Activated T-helper 1 cell treated with anti-CD3 and anti-CD28 coated beads, Interleukin-12 subunit alpha, Interleukin-12 subunit beta, Interleukin-2, Interleukin-4 antibody, amounts not matched to agents 30 ng/mL and 10 ng/mL and 1 ng/mL, durations not matched to agents 14 hours and 24 hours and 36 hours (primary cell): Measurements from ENCODE around the gene CD180. TPM values are rescaled to one million over a fixed set of nuclear protein-coding genes. Genes with fewer than 3 reads are reported as not detected.
A peak's percentile ranks its signal among the peaks of the same experiment; 100 is the strongest.
"Not testable (repeated sequence)": the region's sequence is repeated elsewhere in the genome, so short reads cannot be mapped to it uniquely, and the experiment has no call there.

Experiments
- DNase-seq: peaks from one replicate; pipeline ENCODE4 v3.0.0; 2021; ENCODE audit warnings: low spot score
- H3K27ac Mint-ChIP-seq: one replicate; pipeline ENCODE4 v1.8.0; 2021; ENCODE audit warnings: mild to moderate bottlenecking, mixed read lengths
- H3K27me3 Mint-ChIP-seq: one replicate; pipeline ENCODE4 v1.8.0; 2022; ENCODE audit warnings: mild to moderate bottlenecking, moderate library complexity, mixed read lengths; ENCODE audit not compliant: insufficient read depth
- H3K36me3 Mint-ChIP-seq: one replicate; pipeline ENCODE4 v1.8.0; 2021; ENCODE audit warnings: low read depth, mixed read lengths
- H3K4me1 Mint-ChIP-seq: one replicate; pipeline ENCODE4 v1.8.0; 2021; ENCODE audit warnings: low read depth, mixed read lengths
- H3K4me3 Mint-ChIP-seq: one replicate; pipeline ENCODE4 v1.8.0; 2021; ENCODE audit warnings: mild to moderate bottlenecking, moderate library complexity, mixed read lengths
- H3K9me3 Mint-ChIP-seq: one replicate; pipeline ENCODE4 v1.8.0; 2021; ENCODE audit warnings: mixed read lengths
- intact Hi-C: fragments of 100-400 bp; cut with micrococcal nuclease; formaldehyde crosslinking; loops from one replicate; pipeline ENCODE4 v1.15.1; 2024
- total RNA-seq: library from RNA; stranded (reverse); gene quantifications from 2 replicates; pipeline ENCODE4 v1.2.3, GENCODE V29; 2022

The CD180 gene
- total RNA-seq, 1 donor from 2014 or later: 1.4 TPM

GRCh38 chr5:67178966-67179365, 17.6 kb downstream of the CD180 start:
- peaks cover 64% of the 10 kb centered on the region for H3K4me1 Mint-ChIP-seq

GRCh38 chr5:67178085-67178484, 18.5 kb downstream of the CD180 start:
- H3K9me3 Mint-ChIP-seq: peaks cover 46% of the 10 kb centered on the region
- no peak overlapping the region for H3K4me3 Mint-ChIP-seq
- H3K4me1 Mint-ChIP-seq: peaks cover 60% of the 10 kb centered on the region
- H3K36me3 Mint-ChIP-seq: peaks cover 47% of the 10 kb centered on the region
- DNase-seq: no peak
- no peak overlapping the region for H3K27ac Mint-ChIP-seq
- intact Hi-C loops: no loop called here
- no peaks in the 10 kb centered on the region for H3K27me3 Mint-ChIP-seq

More at GRCh38 chr5:67178966-67179365, 17.6 kb downstream of the CD180 start:
- Mint-ChIP-seq H3K36me3 (peaks cover 47% of the 10 kb centered on the region), H3K9me3 (peaks cover 46% of the 10 kb centered on the region), H3K27ac (no peak overlapping the region), H3K4me3 (no peak overlapping the region), H3K27me3 (no peaks in the 10 kb centered on the region)
- intact Hi-C loops: no loop called here
- no peak for DNase-seq

DNA sequence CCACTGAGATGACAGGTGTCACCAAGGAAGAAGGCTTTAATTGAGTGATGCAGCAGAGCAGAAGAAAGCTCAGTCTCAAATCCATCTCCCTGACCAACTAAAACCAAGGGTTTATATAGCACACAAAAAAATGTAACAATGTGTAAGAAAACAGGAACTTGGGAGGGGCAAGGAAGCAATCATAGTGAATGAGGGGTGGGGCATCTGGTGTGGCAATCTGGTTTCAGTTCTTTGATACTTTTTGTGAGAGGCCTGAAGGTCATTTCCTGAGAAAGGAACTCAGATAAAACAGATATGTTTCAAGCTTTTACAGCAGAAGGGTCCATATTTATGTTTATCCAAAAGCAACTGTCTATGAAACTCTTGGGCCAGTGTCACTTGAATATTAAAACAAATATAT, 19.7 kb downstream of the CD180 start:
- Mint-ChIP-seq H3K9me3 (peaks cover 46% of the 10 kb centered on the region), H3K36me3 (peaks cover 47% of the 10 kb centered on the region), H3K4me3 (no peak overlapping the region), H3K27me3 (no peaks in the 10 kb centered on the region), H3K27ac (no peak overlapping the region), H3K4me1 (peaks cover 48% of the 10 kb centered on the region)
- no peak for DNase-seq
- intact Hi-C loops: no loop called here

DNA sequence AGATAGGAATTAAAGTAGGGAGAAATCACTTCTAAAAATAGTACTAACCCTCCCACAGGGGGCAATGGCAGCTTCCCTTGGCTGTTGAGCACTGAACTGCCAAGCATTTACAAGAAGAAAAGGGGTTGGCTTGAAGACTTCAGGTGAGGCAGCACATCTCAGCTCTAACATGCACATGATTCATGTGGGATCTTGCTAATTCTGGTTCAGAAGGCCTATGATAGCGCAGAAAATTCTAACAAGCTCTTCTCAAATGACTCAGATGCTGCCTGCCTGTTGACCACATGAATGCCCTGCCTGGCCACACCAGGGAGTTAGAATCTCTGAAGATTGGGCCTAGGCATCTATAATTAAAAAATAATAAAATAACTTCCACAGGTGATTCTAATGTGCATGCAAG, 22.6 kb downstream of the CD180 start:
- intact Hi-C loops: no loop called here
- no peaks in the 10 kb centered on the region for H3K27me3 Mint-ChIP-seq
- peaks cover 38% of the 10 kb centered on the region for H3K9me3 Mint-ChIP-seq
- no peak for DNase-seq
- H3K27ac Mint-ChIP-seq: no peak overlapping the region
- H3K4me1 Mint-ChIP-seq: peaks cover 25% of the 10 kb centered on the region
- no peak overlapping the region for H3K4me3 Mint-ChIP-seq
- peaks cover 32% of the 10 kb centered on the region for H3K36me3 Mint-ChIP-seq

- peaks cover 32% of the 10 kb centered on the region for H3K9me3 Mint-ChIP-seq
- H3K27me3 Mint-ChIP-seq, intact Hi-C loops, DNase-seq, H3K27ac Mint-ChIP-seq, H3K4me3 Mint-ChIP-seq: not testable (repeated sequence)
- H3K36me3 Mint-ChIP-seq: peaks cover 29% of the 10 kb centered on the region
- H3K4me1 Mint-ChIP-seq: peaks cover 28% of the 10 kb centered on the region
These were observed 23.2 kb downstream of the CD180 start for GRCh38 chr5:67173351-67173750.

DNA sequence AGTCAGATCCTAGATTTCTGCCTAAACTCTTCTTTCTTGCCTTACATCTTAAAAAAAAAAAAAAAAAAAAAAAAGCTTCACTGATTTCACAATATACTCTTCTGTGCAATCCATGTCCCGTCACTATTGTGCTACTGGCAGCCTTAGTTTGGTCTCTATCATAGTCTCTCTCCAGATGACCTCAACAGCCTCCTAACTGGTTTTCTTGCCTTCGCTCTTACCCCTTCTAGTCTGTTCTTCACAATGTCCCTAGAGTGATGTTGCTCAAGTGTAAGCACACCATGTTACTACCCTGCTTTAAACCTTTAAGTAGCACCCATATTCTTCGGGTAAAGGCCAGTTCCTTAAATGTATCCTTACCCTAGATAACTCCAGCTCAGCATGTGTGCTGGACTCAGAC, 25.8 kb downstream of the CD180 start:
- Mint-ChIP-seq H3K36me3 (peaks cover 21% of the 10 kb centered on the region), H3K4me3 (no peak overlapping the region), H3K27me3 (no peaks in the 10 kb centered on the region), H3K9me3 (peaks cover 10% of the 10 kb centered on the region), H3K27ac (no peak overlapping the region), H3K4me1 (peaks cover 33% of the 10 kb centered on the region)
- intact Hi-C loops: no loop called here
- DNase-seq: no peak

DNA sequence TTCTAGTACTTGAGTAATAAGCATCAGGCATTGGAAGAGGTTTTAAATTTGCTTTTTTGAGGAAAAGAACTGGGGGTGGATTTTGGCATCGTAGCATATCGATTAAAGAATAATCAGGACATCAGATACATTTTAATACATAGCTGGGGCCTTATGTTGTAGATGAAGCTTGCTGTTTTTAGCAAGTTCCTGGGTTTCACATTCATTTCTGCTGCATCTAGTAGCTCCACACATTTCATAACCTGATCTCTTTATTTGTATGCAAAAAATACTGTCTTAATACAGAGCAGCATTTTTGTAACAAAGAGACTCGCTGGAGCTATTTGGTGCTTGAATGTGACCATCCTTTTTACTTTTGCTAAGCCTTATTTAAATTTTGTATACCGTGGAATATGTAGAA, 28.5 kb downstream of the CD180 start:
- DNase-seq: no peak
- peak overlapping the region; percentile 91 for H3K4me3 Mint-ChIP-seq
- H3K9me3 Mint-ChIP-seq: no peaks in the 10 kb centered on the region
- H3K27me3 Mint-ChIP-seq: no peaks in the 10 kb centered on the region
- peaks cover 28% of the 10 kb centered on the region for H3K36me3 Mint-ChIP-seq
- H3K27ac Mint-ChIP-seq: peak overlapping the region; percentile 90
- H3K4me1 Mint-ChIP-seq: peaks cover 56% of the 10 kb centered on the region
- intact Hi-C loops: loop anchor here (5.0 kb wide), 4 partner anchors 131 to 1719 kb away; partner anchors contain the start of gene PIK3R1

DNA sequence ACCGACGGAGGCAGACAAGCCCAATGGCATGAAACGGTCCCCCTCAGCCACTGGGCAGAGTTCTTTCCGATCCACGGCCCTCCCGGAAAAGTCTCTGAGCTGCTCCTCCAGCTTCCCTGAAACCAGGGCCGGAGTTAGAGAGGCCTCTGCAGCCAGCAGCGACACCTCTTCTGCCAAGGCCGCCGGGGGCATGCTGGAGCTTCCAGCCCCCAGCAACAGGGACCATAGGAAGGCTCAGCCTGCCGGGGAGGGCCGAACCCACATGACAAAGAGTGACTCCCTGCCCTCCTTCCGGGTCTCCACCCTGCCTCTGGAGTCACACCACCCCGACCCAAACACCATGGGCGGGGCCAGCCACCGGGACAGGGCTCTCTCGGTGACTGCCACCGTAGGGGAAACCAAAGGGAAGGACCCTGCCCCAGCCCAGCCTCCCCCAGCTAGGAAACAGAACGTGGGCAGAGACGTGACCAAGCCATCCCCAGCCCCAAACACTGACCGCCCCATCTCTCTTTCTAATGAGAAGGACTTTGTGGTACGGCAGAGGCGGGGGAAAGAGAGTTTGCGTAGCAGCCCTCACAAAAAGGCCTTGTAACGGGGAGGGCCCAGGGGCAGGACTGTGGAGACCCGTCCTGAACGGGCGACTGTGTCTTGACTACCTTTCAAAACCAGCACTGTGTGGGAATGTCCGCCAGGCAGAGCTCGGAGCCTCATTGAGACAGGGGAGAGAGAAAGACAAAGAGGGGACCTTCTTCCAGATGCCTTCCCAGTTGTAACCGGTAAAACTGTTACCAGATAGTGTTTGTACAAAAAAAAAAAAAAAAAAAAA, 29.9 kb downstream of the CD180 start:
- H3K4me3 Mint-ChIP-seq: peak overlapping the region; percentile 91
- H3K27ac Mint-ChIP-seq: peak overlapping the region; percentile 94
- intact Hi-C loops: loop anchor here (1.0 to 5.0 kb wide), 8 partner anchors 9 to 1721 kb away; partner anchors contain the start of gene PIK3R1
- peak; percentile 77 for DNase-seq
- no peaks in the 10 kb centered on the region for H3K9me3 Mint-ChIP-seq
- H3K4me1 Mint-ChIP-seq: peaks cover 70% of the 10 kb centered on the region
- peaks cover 35% of the 10 kb centered on the region for H3K36me3 Mint-ChIP-seq
- no peaks in the 10 kb centered on the region for H3K27me3 Mint-ChIP-seq

DNA sequence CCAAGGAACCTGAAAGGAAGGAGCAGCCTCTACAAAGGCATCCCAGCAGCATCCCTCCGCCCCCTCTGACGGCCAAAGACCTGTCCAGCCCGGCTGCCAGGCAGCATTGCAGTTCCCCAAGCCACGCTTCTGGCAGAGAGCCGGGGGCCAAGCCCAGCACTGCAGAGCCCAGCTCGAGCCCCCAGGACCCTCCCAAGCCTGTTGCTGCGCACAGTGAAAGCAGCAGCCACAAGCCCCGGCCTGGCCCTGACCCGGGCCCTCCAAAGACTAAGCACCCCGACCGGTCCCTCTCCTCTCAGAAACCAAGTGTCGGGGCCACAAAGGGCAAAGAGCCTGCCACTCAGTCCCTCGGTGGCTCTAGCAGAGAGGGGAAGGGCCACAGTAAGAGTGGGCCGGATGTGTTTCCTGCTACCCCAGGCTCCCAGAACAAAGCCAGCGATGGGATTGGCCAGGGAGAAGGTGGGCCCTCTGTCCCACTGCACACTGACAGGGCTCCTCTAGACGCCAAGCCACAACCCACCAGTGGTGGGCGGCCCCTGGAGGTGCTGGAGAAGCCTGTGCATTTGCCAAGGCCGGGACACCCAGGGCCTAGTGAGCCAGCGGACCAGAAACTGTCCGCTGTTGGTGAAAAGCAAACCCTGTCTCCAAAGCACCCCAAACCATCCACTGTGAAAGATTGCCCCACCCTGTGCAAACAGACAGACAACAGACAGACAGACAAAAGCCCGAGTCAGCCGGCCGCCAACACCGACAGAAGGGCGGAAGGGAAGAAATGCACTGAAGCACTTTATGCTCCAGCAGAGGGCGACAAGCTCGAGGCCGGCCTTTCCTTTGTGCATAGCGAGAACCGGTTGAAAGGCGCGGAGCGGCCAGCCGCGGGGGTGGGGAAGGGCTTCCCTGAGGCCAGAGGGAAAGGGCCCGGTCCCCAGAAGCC, 30.8 kb downstream of the CD180 start:
- Mint-ChIP-seq H3K36me3 (peaks cover 36% of the 10 kb centered on the region), H3K27me3 (no peaks in the 10 kb centered on the region), H3K9me3 (no peaks in the 10 kb centered on the region), H3K4me1 (peaks cover 79% of the 10 kb centered on the region), H3K4me3 (peak overlapping the region; percentile 91), H3K27ac (peak overlapping the region; percentile 94)
- DNase-seq: peak; percentile 81
- intact Hi-C loops: loop anchor here (1.0 to 5.0 kb wide), 8 partner anchors 8 to 1722 kb away; partner anchors contain the start of gene PIK3R1

DNA sequence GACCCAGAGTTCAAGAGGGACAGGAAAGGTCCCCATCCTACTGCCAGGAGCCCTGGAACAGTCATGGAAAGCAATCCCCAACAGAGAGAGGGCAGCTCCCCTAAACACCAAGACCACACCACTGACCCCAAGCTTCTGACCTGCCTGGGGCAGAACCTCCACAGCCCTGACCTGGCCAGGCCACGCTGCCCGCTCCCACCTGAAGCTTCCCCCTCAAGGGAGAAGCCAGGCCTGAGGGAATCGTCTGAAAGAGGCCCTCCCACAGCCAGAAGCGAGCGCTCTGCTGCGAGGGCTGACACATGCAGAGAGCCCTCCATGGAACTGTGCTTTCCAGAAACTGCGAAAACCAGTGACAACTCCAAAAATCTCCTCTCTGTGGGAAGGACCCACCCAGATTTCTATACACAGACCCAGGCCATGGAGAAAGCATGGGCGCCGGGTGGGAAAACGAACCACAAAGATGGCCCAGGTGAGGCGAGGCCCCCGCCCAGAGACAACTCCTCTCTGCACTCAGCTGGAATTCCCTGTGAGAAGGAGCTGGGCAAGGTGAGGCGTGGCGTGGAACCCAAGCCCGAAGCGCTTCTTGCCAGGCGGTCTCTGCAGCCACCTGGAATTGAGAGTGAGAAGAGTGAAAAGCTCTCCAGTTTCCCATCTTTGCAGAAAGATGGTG, 31.6 kb downstream of the CD180 start:
- intact Hi-C loops: loop anchor here (5.0 kb wide), 4 partner anchors 128 to 1722 kb away; partner anchors contain the start of gene PIK3R1
- peak overlapping the region; percentile 94 for H3K27ac Mint-ChIP-seq
- no peaks in the 10 kb centered on the region for H3K9me3 Mint-ChIP-seq
- no peak for DNase-seq
- peaks cover 87% of the 10 kb centered on the region for H3K4me1 Mint-ChIP-seq
- H3K27me3 Mint-ChIP-seq: no peaks in the 10 kb centered on the region
- peak overlapping the region; percentile 91 for H3K4me3 Mint-ChIP-seq
- peaks cover 38% of the 10 kb centered on the region for H3K36me3 Mint-ChIP-seq

GRCh38 chr5:67163863-67164595, 32.6 kb downstream of the CD180 start:
- Mint-ChIP-seq H3K9me3 (no peaks in the 10 kb centered on the region), H3K27ac (peak overlapping the region; percentile 94), H3K4me1 (peaks cover 92% of the 10 kb centered on the region), H3K27me3 (no peaks in the 10 kb centered on the region), H3K4me3 (peak overlapping the region; percentile 91), H3K36me3 (peaks cover 38% of the 10 kb centered on the region)
- DNase-seq: no peak
- intact Hi-C loops: no loop called here

DNA sequence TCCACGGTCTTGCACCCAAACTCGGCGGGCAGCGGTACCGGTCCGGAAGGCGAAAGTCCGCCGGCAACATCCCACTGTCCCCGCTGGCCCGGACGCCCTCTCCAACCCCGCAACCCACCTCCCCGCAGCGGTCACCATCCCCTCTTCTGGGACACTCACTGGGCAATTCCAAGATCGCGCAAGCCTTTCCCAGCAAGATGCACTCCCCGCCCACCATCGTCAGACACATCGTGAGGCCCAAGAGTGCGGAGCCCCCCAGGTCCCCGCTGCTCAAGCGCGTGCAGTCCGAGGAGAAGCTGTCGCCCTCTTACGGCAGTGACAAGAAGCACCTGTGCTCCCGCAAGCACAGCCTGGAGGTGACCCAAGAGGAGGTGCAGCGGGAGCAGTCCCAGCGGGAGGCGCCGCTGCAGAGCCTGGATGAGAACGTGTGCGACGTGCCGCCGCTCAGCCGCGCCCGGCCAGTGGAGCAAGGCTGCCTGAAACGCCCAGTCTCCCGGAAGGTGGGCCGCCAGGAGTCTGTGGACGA, 33.3 kb downstream of the CD180 start:
- peaks cover 89% of the 10 kb centered on the region for H3K4me1 Mint-ChIP-seq
- intact Hi-C loops: no loop called here
- H3K36me3 Mint-ChIP-seq: peaks cover 38% of the 10 kb centered on the region
- H3K27ac Mint-ChIP-seq: peak overlapping the region; percentile 94
- H3K4me3 Mint-ChIP-seq: peak overlapping the region; percentile 91
- H3K9me3 Mint-ChIP-seq: no peaks in the 10 kb centered on the region
- no peaks in the 10 kb centered on the region for H3K27me3 Mint-ChIP-seq
- DNase-seq: no peak
